Neural cell (in vitro differentiated cells): ENCODE results near the gene EHMT1. TPM values are rescaled to one million over a fixed set of nuclear protein-coding genes. Genes with fewer than 3 reads are reported as not detected.

Experiments
- H2AFZ ChIP-seq: fragments of 200-600, 300-800 bp; sonication (generic), shearing (Covaris generic); 2 replicates; pipeline ENCODE4 v1.6.0; 2014; ENCODE audit warnings: low read depth, mild to moderate bottlenecking, antibody characterized with exemption, low read length, moderate library complexity
- H3F3A ChIP-seq: fragments of 200-600 bp; shearing (Covaris generic); 2 replicates; pipeline ENCODE4 v1.6.1; 2016; ENCODE audit warnings: mild to moderate bottlenecking, moderate library complexity, mixed read lengths, antibody characterized with exemption, low read length; ENCODE audit not compliant: insufficient read depth, poor library complexity, severe bottlenecking
- H3K27ac ChIP-seq: fragments of 200-600, 300-800 bp; sonication (generic), shearing (Covaris generic); 2 replicates; pipeline ENCODE4 v1.5.1; 2014; ENCODE audit warnings: mild to moderate bottlenecking, low read length, moderate library complexity
- H3K27me3 ChIP-seq: fragments of 300-800, 200-600 bp; sonication (generic), shearing (Covaris generic); 2 replicates; pipeline ENCODE4 v1.6.0; 2014; ENCODE audit warnings: mild to moderate bottlenecking, low read depth, low read length, moderate library complexity; ENCODE audit not compliant: insufficient read depth
- H3K36me3 ChIP-seq: fragments of 300-800, 200-600 bp; sonication (generic), shearing (Covaris generic); 2 replicates; pipeline ENCODE4 v1.5.1; 2014; ENCODE audit warnings: mild to moderate bottlenecking, antibody characterized with exemption, low read length, moderate library complexity; ENCODE audit not compliant: insufficient read depth
- H3K4me2 ChIP-seq: fragments of 300-800, 200-600 bp; sonication (generic), shearing (Covaris generic); 2 replicates; pipeline ENCODE4 v1.6.0; 2014; ENCODE audit warnings: mild to moderate bottlenecking, low read length
- H3K4me3 ChIP-seq: fragments of 300-800, 200-600 bp; sonication (generic), shearing (Covaris generic); 2 replicates; pipeline ENCODE4 v1.5.1; 2014; ENCODE audit warnings: mild to moderate bottlenecking, low read length, moderate library complexity
- H3K79me2 ChIP-seq: fragments of 200-600 bp; shearing (Covaris generic); replicated peaks from 2 replicates; pipeline ENCODE4 v1.6.0; 2014; ENCODE audit warnings: mild to moderate bottlenecking, low read length, moderate library complexity; ENCODE audit not compliant: insufficient read depth
- H3K9ac ChIP-seq: fragments of 300-800, 200-600 bp; sonication (generic), shearing (Covaris generic); 2 replicates; pipeline ENCODE4 v1.6.1; 2016; ENCODE audit warnings: mild to moderate bottlenecking, low read length, mixed read lengths
- H3K9me2 ChIP-seq: fragments of 200-600 bp; shearing (Covaris generic); 2 replicates; pipeline ENCODE4 v1.6.1; 2016; ENCODE audit warnings: mild to moderate bottlenecking, low read length, mixed read lengths; ENCODE audit not compliant: insufficient read depth
- H3K9me3 ChIP-seq: fragments of 200-600, 300-800 bp; sonication (generic), shearing (Covaris generic); 2 replicates; pipeline ENCODE4 v1.6.1; 2016; ENCODE audit warnings: mild to moderate bottlenecking, mixed run types, low read length, moderate library complexity, mixed read lengths
- H4K20me1 ChIP-seq: fragments of 200-600 bp; shearing (Covaris generic); 2 replicates; pipeline ENCODE4 v1.6.1; 2016; ENCODE audit warnings: mild to moderate bottlenecking, mixed run types; ENCODE audit not compliant: insufficient read depth
- CTCF ChIP-seq: fragments of 450-650 bp; IDR thresholded peaks from 2 replicates; pipeline ENCODE4 v1.5.1; 2014; ENCODE audit warnings: antibody characterized with exemption, mild to moderate bottlenecking, moderate library complexity; ENCODE audit not compliant: poor library complexity, severe bottlenecking
- EP300 ChIP-seq: fragments of 450-650 bp; conservative IDR thresholded peaks from 2 replicates; pipeline ENCODE4 v1.6.1; 2014; ENCODE audit warnings: antibody characterized with exemption, mild to moderate bottlenecking, moderate library complexity; ENCODE audit not compliant: poor library complexity, severe bottlenecking
- EZH2 ChIP-seq: fragments of 200-600, 300-800 bp; shearing (Covaris generic), sonication (generic); IDR thresholded peaks from 2 replicates; pipeline ENCODE4 v1.6.1; 2014; ENCODE audit warnings: antibody characterized with exemption, low read length, borderline replicate concordance, mild to moderate bottlenecking; ENCODE audit not compliant: insufficient read depth, poor library complexity, severe bottlenecking
- MXI1 ChIP-seq: fragments of 450-650 bp; conservative IDR thresholded peaks from 2 replicates; pipeline ENCODE4 v1.6.1; 2014; ENCODE audit warnings: antibody characterized with exemption, mild to moderate bottlenecking; ENCODE audit not compliant: poor library complexity, severe bottlenecking
- POLR2AphosphoS5 ChIP-seq: IDR thresholded peaks from 2 replicates; pipeline ENCODE4 v1.6.1; 2012
- RAD21 ChIP-seq: fragments of 450-650 bp; conservative IDR thresholded peaks from 2 replicates; pipeline ENCODE4 v1.6.1; 2014; ENCODE audit warnings: antibody characterized with exemption, mild to moderate bottlenecking, moderate library complexity
- REST ChIP-seq: IDR thresholded peaks from 2 replicates; pipeline ENCODE4 v1.6.1; 2012; ENCODE audit warnings: borderline replicate concordance
- SMC3 ChIP-seq: fragments of 450-650 bp; conservative IDR thresholded peaks from 2 replicates; pipeline ENCODE4 v1.6.1; 2014; ENCODE audit warnings: antibody characterized with exemption, mild to moderate bottlenecking, moderate library complexity; ENCODE audit not compliant: poor library complexity
- TAF1 ChIP-seq: IDR thresholded peaks from 2 replicates; pipeline ENCODE4 v1.6.1; 2012; ENCODE audit warnings: low read depth
- polyA plus RNA-seq: library from polyadenylated mRNA; depleted of rRNA; stranded (reverse); fragments of >200 nt; gene quantifications from 2 replicates; pipeline ENCODE4 v1.2.3, GENCODE V29; 2014

Gene EHMT1
- polyA plus RNA-seq, 1 donor from 2014 or later = 53.0 TPM

- TF ChIP-seq REST (no peak), TAF1 (no peak), RAD21 (no peak), MXI1 (no peak), SMC3 (no peak), EP300 (no peak)
- no peaks in the 10 kb centered on the region for H4K20me1 ChIP-seq
- no peaks in the 10 kb centered on the region for H3K36me3 ChIP-seq
- peak overlapping the region; percentile 26 for H3K9ac ChIP-seq
- H3K27me3 ChIP-seq = no peaks in the 10 kb centered on the region
- H3F3A ChIP-seq = no peaks in the 10 kb centered on the region
- H3K9me3 ChIP-seq = no peaks in the 10 kb centered on the region
- no peak overlapping the region for H3K27ac ChIP-seq
- H3K4me2 ChIP-seq = no peak overlapping the region
- H2AFZ ChIP-seq = no peak overlapping the region
- no peaks in the 10 kb centered on the region for H3K79me2 ChIP-seq
- H3K4me3 ChIP-seq = peak overlapping the region; percentile 69
- H3K9me2 ChIP-seq = no peaks in the 10 kb centered on the region
Observed at GRCh38 chr9:137879052-137879451, 260.2 kb downstream of the EHMT1 start.

- no peaks in the 10 kb centered on the region for H3K79me2 ChIP-seq
- no peak overlapping the region for H3K27ac ChIP-seq
- no peaks in the 10 kb centered on the region for H3F3A ChIP-seq
- H3K27me3 ChIP-seq = no peaks in the 10 kb centered on the region
- H3K9me2 ChIP-seq = no peaks in the 10 kb centered on the region
- H3K9me3 ChIP-seq = no peaks in the 10 kb centered on the region
- H3K9ac ChIP-seq = no peak overlapping the region
- no peak overlapping the region for H3K4me2 ChIP-seq
- no peaks in the 10 kb centered on the region for H4K20me1 ChIP-seq
- no peak overlapping the region for H2AFZ ChIP-seq
- peak overlapping the region; percentile 69 for H3K4me3 ChIP-seq
- no peak for TF ChIP-seq RAD21
- no peak for TF ChIP-seq EZH2
- no peak for TF ChIP-seq EP300
- TF ChIP-seq CTCF = no peak
- no peak for TF ChIP-seq MXI1
- no peak for TF ChIP-seq POLR2AphosphoS5
- TF ChIP-seq SMC3 = no peak
- TF ChIP-seq REST = no peak
- TF ChIP-seq TAF1 = no peak
- H3K36me3 ChIP-seq = no peaks in the 10 kb centered on the region
Observed at GRCh38 chr9:137879566-137880150, 260.9 kb downstream of the EHMT1 start.
